Karpas-422 (cell line): Measurements from ENCODE around the gene STPG3. TPM values are rescaled to one million over a fixed set of nuclear protein-coding genes. Genes with fewer than 3 reads are reported as not detected.

ENCODE experiments used
- DNase-seq: peaks from one replicate; pipeline ENCODE4 v3.0.0-alpha.2; 2015
- H2AFZ ChIP-seq: fragments of 200-600 bp; sonication (generic); 2 replicates; pipeline ENCODE4 v1.6.1; 2014; ENCODE audit warnings: antibody characterized with exemption, low read length, mixed read lengths
- H3K27ac ChIP-seq: fragments of 200-600 bp; sonication (generic); 2 replicates; pipeline ENCODE4 v1.5.1; 2014; ENCODE audit warnings: mild to moderate bottlenecking, low read length, moderate library complexity
- H3K27me3 ChIP-seq: fragments of 200-600 bp; sonication (generic); 2 replicates; pipeline ENCODE4 v1.6.1; 2014; ENCODE audit warnings: low read length, mixed read lengths
- H3K36me3 ChIP-seq: fragments of 200-600 bp; sonication (generic); 2 replicates; pipeline ENCODE4 v1.6.1; 2014; ENCODE audit warnings: low read length, mixed read lengths; ENCODE audit not compliant: insufficient read depth
- H3K4me1 ChIP-seq: fragments of 200-600 bp; sonication (generic); 2 replicates; pipeline ENCODE4 v1.6.1; 2014; ENCODE audit warnings: mild to moderate bottlenecking, low read length, mixed read lengths
- H3K4me2 ChIP-seq: fragments of 200-600 bp; sonication (generic); 2 replicates; pipeline ENCODE4 v1.6.1; 2014; ENCODE audit warnings: low read length, low read depth, mild to moderate bottlenecking; ENCODE audit not compliant: poor library complexity, severe bottlenecking
- H3K4me3 ChIP-seq: fragments of 200-600 bp; sonication (generic); 2 replicates; pipeline ENCODE4 v1.5.1; 2014; ENCODE audit warnings: mild to moderate bottlenecking, antibody characterized with exemption, low read length, mixed read lengths
- H3K79me2 ChIP-seq: fragments of 200-600 bp; sonication (generic); 2 replicates; pipeline ENCODE4 v1.6.1; 2014; ENCODE audit warnings: mild to moderate bottlenecking, low read length, mixed read lengths
- H3K9ac ChIP-seq: fragments of 200-600 bp; sonication (generic); 2 replicates; pipeline ENCODE4 v1.6.0; 2014; ENCODE audit warnings: low read length
- H3K9me2 ChIP-seq: fragments of 200-600 bp; sonication (generic), shearing (Covaris generic); replicated peaks from 2 replicates; pipeline ENCODE4 v1.6.0; 2014; ENCODE audit warnings: mild to moderate bottlenecking, low read length, moderate library complexity; ENCODE audit not compliant: insufficient read depth
- H3K9me3 ChIP-seq: fragments of 300-700, 200-600 bp; sonication (generic); 2 replicates; pipeline ENCODE4 v1.6.1; 2014; ENCODE audit warnings: low read length, mixed read lengths
- H4K20me1 ChIP-seq: fragments of 200-600 bp; sonication (generic); 2 replicates; pipeline ENCODE4 v1.6.1; 2014; ENCODE audit warnings: mild to moderate bottlenecking, antibody characterized with exemption, low read length, low read depth; ENCODE audit not compliant: insufficient read depth
- total RNA-seq: library from RNA; depleted of rRNA; stranded (reverse); fragments of >200 nt; shearing (Covaris generic); gene quantifications from 2 replicates; pipeline ENCODE4 v1.2.3, GENCODE V29; 2014; ENCODE audit warnings: low replicate concordance

The STPG3 gene
- total RNA-seq, 1 experiment from 2014 or later, result 0.86 TPM

DNA sequence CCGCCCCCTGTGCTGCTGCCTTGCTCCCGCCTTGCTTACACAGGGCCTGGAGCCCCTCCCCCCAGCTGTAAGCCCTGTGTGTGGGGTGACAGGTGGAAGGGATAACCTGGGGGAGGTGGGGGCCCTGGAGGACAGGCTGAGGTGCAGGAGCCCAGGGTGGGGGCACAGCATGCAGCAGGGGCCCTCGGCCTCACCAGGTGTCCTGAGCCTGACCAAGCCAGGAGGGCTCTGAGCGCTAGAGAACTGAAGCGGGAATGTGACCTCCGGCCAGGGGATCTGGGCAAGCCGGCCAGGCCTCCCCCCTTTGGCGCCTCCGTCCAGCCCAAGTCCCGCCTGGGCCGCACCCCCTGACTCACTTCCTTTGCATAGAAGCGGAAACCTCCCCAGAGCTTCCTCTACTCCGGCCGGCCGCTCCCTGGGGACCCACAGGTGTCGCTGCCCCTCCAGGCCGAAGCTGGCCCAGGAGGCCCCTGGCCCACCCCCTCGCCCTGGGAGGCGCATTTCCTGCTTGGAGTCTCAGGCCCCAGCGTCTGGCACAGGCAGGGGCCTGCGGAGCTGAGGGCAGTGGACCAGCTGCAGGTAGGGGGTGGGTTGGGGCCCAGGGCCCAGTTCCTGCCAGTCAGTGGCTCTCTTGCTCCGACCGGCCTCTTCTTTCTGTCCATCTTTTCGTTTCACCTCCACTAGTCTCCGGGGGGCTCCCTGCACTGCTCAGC is 26.4 kb downstream of the STPG3 start, which contains the start of gene TOR4A:
Gene TOR4A, plus strand, starts transcription at position 398 of the 713 bp plus-strand sequence. CDS start 964 bp downstream, outside the sequence.
- H3K36me3 ChIP-seq, result peaks cover 2% of the 10 kb centered on the region; the same call in 1 of the 2 replicates
- peaks cover 59% of the 10 kb centered on the region for H3K4me1 ChIP-seq
- H4K20me1 ChIP-seq, result peaks cover 3% of the 10 kb centered on the region; the same call in 1 of the 2 replicates
- H3K4me3 ChIP-seq, result peak within 1 kb of the TSS; percentile 77
- no peaks in the 10 kb centered on the region for H3K79me2 ChIP-seq
- peak within 1 kb of the TSS; percentile 90 for H3K9ac ChIP-seq
- H2AFZ ChIP-seq, result no peak within 1 kb of the TSS
- no peaks in the 10 kb centered on the region for H3K9me3 ChIP-seq
- no peaks in the 10 kb centered on the region for H3K27me3 ChIP-seq
- H3K4me2 ChIP-seq, result peak within 1 kb of the TSS; percentile 84
- no peaks in the 10 kb centered on the region for H3K9me2 ChIP-seq
- peak; percentile 91 for DNase-seq
- H3K27ac ChIP-seq, result peak within 1 kb of the TSS; percentile 94

DNA sequence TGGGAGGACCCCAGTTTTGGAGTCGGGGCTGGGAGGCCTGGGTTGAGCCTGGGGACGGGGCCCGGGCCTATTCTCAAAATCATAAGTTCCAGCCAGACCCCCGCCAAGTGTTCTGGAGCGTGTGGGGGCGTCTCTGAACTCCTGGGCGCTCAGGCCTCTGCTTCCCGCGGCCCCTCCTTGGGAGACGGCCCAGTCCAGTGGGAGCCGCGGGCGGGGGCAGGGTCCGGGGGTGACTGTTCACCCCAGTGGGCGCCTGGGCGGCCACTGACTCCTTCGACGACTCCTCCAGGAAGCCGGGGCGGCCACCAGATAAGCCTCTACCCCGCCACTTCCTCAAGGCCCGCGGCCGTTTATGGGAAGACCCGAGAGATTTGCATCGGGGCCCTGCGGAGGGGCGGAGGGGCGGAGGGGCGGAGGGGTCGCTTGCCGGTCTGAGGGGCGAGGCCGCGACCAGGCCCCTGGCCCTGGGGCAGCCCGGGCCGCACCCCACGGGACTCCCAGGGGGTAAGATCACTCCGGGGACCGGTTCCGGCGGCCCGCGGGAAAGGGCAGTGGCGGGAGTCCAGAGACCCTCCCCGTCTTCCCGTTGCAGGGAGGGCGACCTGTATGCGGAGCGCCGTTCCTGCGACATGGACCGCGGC is 27.1 kb downstream of the STPG3 start:
- Histone ChIP-seq H3K27me3 (no peaks in the 10 kb centered on the region), H3K4me3 (peak overlapping the region; percentile 77), H4K20me1 (peaks cover 3% of the 10 kb centered on the region; the same call in 1 of the 2 replicates), H3K27ac (peak overlapping the region; percentile 94), H3K9me3 (no peaks in the 10 kb centered on the region), H3K36me3 (peaks cover 4% of the 10 kb centered on the region; the same call in 1 of the 2 replicates), H3K4me1 (peaks cover 59% of the 10 kb centered on the region), H3K9me2 (no peaks in the 10 kb centered on the region), H2AFZ (no peak overlapping the region), H3K79me2 (no peaks in the 10 kb centered on the region), H3K9ac (peak overlapping the region; percentile 90), H3K4me2 (peak overlapping the region; percentile 84)
- peak; percentile 78 for DNase-seq

DNA sequence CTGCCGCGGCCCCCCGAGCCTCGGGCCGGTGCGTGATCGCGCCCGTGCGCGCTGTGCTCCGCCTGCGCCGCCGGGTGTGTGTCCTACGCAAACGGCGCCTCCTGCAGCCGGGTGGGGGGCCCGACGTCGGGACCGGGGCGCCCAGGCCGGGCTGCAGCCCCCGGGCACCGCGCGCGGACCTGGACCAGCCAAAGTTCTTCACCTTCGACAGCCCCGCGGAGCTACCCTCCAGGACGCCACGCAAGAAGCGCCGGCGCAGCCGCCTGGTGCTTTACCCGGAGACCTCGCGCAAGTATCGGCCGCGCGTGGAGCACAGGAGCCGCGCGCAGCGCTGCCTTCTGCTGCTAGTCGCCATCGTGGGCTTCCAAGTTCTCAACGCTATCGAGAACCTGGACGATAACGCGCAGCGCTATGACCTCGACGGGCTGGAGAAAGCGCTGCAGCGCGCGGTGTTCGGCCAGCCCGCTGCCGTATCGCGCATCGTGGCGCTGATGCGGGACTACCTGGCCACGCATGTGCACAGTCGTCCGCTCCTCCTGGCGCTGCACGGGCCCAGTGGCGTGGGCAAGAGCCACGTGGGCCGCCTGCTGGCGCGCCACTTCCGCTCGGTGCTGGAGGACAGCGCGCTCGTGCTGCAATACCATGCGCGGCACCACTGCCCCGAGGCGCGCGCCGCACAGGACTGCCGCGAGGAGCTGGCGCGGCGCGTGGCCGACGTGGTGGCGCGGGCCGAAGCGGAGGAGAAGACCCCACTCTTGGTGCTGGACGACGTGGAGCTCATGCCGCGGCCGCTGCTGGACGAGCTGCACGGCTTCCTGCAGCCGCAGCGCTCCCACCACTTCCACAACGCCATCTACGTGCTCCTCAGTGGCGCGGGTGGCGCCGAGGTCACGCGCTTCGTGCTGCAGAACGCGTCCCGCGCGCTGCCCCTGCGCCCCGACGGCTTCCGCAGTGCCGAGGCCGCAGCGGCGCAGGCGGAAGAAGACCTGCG is 27.9 kb downstream of the STPG3 start:
- H3K4me3 ChIP-seq, result no peak overlapping the region
- H3K4me2 ChIP-seq, result no peak overlapping the region
- H3K79me2 ChIP-seq, result no peaks in the 10 kb centered on the region
- H2AFZ ChIP-seq, result no peak overlapping the region
- peaks cover 50% of the 10 kb centered on the region for H3K4me1 ChIP-seq
- no peaks in the 10 kb centered on the region for H3K9me3 ChIP-seq
- H3K27ac ChIP-seq, result peak overlapping the region; percentile 94; the same call in 1 of the 2 replicates
- H3K36me3 ChIP-seq, result peaks cover 12% of the 10 kb centered on the region
- H3K9me2 ChIP-seq, result no peaks in the 10 kb centered on the region
- DNase-seq, result peak; percentile 34
- H3K27me3 ChIP-seq, result no peaks in the 10 kb centered on the region
- peaks cover 3% of the 10 kb centered on the region; the same call in 1 of the 2 replicates for H4K20me1 ChIP-seq
- H3K9ac ChIP-seq, result no peak overlapping the region

- H3K4me3 ChIP-seq, result no peak overlapping the region
Measured at GRCh38 chr9:137279741-137280473, 28.8 kb downstream of the STPG3 start.

DNA sequence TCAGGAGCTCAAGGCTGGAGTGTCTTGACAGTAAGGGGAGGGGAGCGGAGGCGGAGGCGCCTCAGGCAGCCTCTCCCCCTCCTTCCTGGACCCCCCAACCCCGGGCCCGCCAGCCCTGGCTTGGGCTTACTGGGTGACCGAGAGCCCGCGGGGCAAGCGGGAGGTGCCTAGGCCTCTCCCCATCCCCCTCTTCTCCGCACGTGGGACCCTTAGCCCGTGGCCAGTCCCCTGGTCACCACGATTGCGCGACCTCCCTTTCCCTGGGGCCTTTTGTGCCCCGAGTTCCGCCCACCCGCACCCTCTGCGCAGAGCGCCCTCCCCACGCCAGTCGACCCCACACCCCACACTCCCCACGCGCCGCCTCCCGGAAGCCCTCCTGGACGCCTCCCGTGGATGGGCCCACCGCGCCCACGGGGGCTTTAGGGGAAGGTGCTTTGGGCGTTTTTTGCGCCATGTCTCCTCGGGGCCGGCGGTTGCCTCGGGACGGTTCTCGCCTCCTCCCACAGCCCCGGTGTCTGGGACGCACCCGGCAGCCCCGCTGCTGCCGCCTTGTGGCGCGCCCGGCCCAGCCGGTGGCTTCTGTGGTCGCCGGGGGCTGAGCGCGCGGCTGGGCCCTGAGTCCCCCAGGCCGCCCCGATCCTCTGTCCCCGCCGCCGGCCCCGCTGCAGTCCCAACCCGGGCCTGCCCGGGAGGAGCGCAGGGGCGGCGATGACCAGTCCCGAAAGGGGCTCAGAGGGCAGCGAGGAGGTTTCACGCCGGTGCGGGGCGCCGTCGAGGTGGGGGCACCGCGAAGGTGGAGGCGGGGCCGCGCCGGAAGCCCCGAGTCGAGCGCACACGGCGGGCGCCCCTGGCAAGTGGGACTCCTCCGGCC is 29.6 kb downstream of the STPG3 start:
- H3K36me3 ChIP-seq, result peaks cover 13% of the 10 kb centered on the region
- H3K79me2 ChIP-seq, result no peaks in the 10 kb centered on the region
- H3K27ac ChIP-seq, result no peak overlapping the region
- no peak overlapping the region for H3K4me2 ChIP-seq
- H3K9ac ChIP-seq, result no peak overlapping the region
- H2AFZ ChIP-seq, result no peak overlapping the region
- DNase-seq, result peak; percentile 71
- no peaks in the 10 kb centered on the region for H3K9me2 ChIP-seq
- H3K27me3 ChIP-seq, result no peaks in the 10 kb centered on the region
- peaks cover 3% of the 10 kb centered on the region; the same call in 1 of the 2 replicates for H4K20me1 ChIP-seq
- H3K4me1 ChIP-seq, result peaks cover 33% of the 10 kb centered on the region
- no peak overlapping the region for H3K4me3 ChIP-seq
- no peaks in the 10 kb centered on the region for H3K9me3 ChIP-seq

More at GRCh38 chr9:137279741-137280473, 28.8 kb downstream of the STPG3 start:
- Histone ChIP-seq H3K79me2 (no peaks in the 10 kb centered on the region), H3K4me2 (no peak overlapping the region), H3K27me3 (no peaks in the 10 kb centered on the region), H4K20me1 (peaks cover 3% of the 10 kb centered on the region; the same call in 1 of the 2 replicates), H3K4me1 (peaks cover 41% of the 10 kb centered on the region), H3K27ac (no peak overlapping the region), H3K9me3 (no peaks in the 10 kb centered on the region), H3K9ac (no peak overlapping the region), H3K36me3 (peaks cover 13% of the 10 kb centered on the region), H3K9me2 (no peaks in the 10 kb centered on the region), H2AFZ (no peak overlapping the region)
- no peak for DNase-seq

DNA sequence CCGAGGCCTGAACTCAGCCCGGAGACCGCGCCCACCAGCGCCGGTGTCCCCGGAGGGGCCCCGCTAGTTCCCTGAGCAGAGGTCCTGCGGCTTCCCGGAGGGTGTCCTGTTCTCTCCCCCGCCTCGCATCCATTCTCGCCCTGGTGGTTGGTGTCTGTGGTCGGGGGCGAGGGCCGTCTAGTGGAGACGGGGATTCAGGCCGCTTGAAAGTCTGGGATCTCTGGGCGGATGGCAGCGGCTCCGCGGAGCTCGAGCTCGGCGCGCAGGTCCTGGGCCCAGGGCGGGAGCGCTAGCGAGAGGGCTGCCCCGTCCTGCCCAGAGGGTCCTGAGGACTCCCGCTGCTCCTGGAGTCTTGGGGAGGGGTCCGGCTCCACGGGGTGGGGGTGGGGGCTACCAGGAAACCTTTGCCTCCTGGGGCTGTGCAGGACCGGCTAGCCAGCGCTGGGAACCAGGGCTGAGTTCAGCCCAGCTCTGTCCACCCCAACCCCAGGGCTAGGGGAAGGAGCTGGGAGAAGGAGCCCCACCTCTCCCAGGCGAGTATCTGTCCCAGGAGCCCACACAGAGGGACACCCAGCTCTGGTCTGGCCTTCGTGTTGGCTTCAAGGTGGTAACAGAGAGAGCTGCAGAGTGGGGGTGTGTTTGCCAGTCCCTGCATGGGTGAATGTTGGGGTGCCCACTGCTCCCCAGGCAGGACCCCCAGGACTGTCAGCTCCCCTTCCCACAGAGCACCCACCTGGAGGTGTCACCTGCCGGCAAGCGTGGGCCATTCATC is 30.4 kb downstream of the STPG3 start:
- H3K9ac ChIP-seq, result no peak overlapping the region
- H4K20me1 ChIP-seq, result peaks cover 3% of the 10 kb centered on the region; the same call in 1 of the 2 replicates
- no peak overlapping the region for H3K27ac ChIP-seq
- peaks cover 13% of the 10 kb centered on the region for H3K36me3 ChIP-seq
- no peak overlapping the region for H3K4me2 ChIP-seq
- no peaks in the 10 kb centered on the region for H3K9me2 ChIP-seq
- H3K9me3 ChIP-seq, result no peaks in the 10 kb centered on the region
- no peaks in the 10 kb centered on the region for H3K27me3 ChIP-seq
- H3K4me3 ChIP-seq, result no peak overlapping the region
- no peak overlapping the region for H2AFZ ChIP-seq
- DNase-seq, result peak; percentile 39
- peaks cover 32% of the 10 kb centered on the region for H3K4me1 ChIP-seq
- H3K79me2 ChIP-seq, result no peaks in the 10 kb centered on the region
